Measurements from ENCODE around the gene MED23. TPM values are rescaled to one million over a fixed set of nuclear protein-coding genes. Genes with fewer than 3 reads are reported as not detected.

Gene MED23
- total RNA-seq, 1 donor from 2014 or later = 37.7 TPM

Other genes with a start within 250 kb of the MED23 start
- gene ARG1, start 55.0 kb downstream of the MED23 start, total RNA-seq = not detected
- 1.1 TPM for gene ENPP3, start 9.1 kb upstream of the MED23 start, total RNA-seq
- not detected for gene OR2A4, start 73.2 kb upstream of the MED23 start, total RNA-seq
- not detected for gene CTAGE9, start 82.8 kb upstream of the MED23 start, total RNA-seq
- 9.3 TPM for gene ENPP1, start 179.8 kb upstream of the MED23 start, total RNA-seq